Lower lobe of right lung (tissue), 2 donors: Measurements from ENCODE around the gene GRIA1. TPM values are rescaled to one million over a fixed set of nuclear protein-coding genes. Genes with fewer than 3 reads are reported as not detected.

Experiments
- ATAC-seq, 2 donors: fragments of 200-7000 bp; cut with Tn5 transposase; one replicate each; pipeline ENCODE4 v1.9.1; 2020 to 2022; ENCODE audit warnings: mild to moderate bottlenecking in 2 of 2, moderate library complexity in 2 of 2
- DNase-seq: peaks from one replicate; pipeline ENCODE4 v3.0.0-alpha.2; 2020
- H3K27ac ChIP-seq: fragments of 200-600 bp; one replicate; pipeline ENCODE4 v1.8.0; 2022
- H3K27me3 ChIP-seq: fragments of 200-600 bp; one replicate; pipeline ENCODE4 v1.8.0; 2022; ENCODE audit warnings: low read depth
- H3K36me3 ChIP-seq: fragments of 200-600 bp; one replicate; pipeline ENCODE4 v1.8.0; 2022; ENCODE audit warnings: mild to moderate bottlenecking
- H3K4me1 ChIP-seq: fragments of 200-600 bp; one replicate; pipeline ENCODE4 v1.8.0; 2022
- H3K4me3 ChIP-seq: fragments of 200-600 bp; one replicate; pipeline ENCODE4 v1.8.0; 2022; ENCODE audit warnings: mild to moderate bottlenecking
- H3K9me3 ChIP-seq: fragments of 200-600 bp; one replicate; pipeline ENCODE4 v1.8.0; 2022
- CTCF ChIP-seq: fragments of 200-600 bp; IDR thresholded peaks from one replicate; pipeline ENCODE4 v1.8.0; 2022; ENCODE audit warnings: antibody characterized with exemption, mild to moderate bottlenecking
- intact Hi-C: fragments of 100-400 bp; cut with DNase I; formaldehyde crosslinking; loops from one replicate; pipeline ENCODE4 v1.11.0; 2022
- total RNA-seq: library from RNA; stranded (reverse); fragmentation: NEBNext Ultra II Directional; extraction: Animal tissue kit (Norgen Biotek cat#: 25700); gene quantifications from one replicate; pipeline ENCODE4 v1.2.1, GENCODE V29; 2021
- donor health status: DM: no; HTN: yes; CAD: no; lungs with severe emphysema.

GRIA1 gene
- total RNA-seq, 1 donor from 2014 or later = 10.3 TPM

- ATAC-seq = no peak
- no peaks in the 10 kb centered on the region for H3K9me3 ChIP-seq
- no peaks in the 10 kb centered on the region for H3K27me3 ChIP-seq
- intact Hi-C loops = no loop called here
- DNase-seq = no peak
- TF ChIP-seq CTCF = no peak
- no peaks in the 10 kb centered on the region for H3K36me3 ChIP-seq
- H3K4me1 ChIP-seq = peaks cover 16% of the 10 kb centered on the region
- no peak overlapping the region for H3K4me3 ChIP-seq
- no peak overlapping the region for H3K27ac ChIP-seq
Measured at GRCh38 chr5:153630546-153630945, 140.1 kb downstream of the GRIA1 start.

GRCh38 chr5:153632748-153633290, 142.3 kb downstream of the GRIA1 start:
- no peak for DNase-seq
- Histone ChIP-seq H3K27ac (no peak overlapping the region), H3K4me1 (peaks cover 16% of the 10 kb centered on the region), H3K9me3 (no peaks in the 10 kb centered on the region), H3K4me3 (no peak overlapping the region), H3K27me3 (no peaks in the 10 kb centered on the region), H3K36me3 (no peaks in the 10 kb centered on the region)
- no peak for TF ChIP-seq CTCF
- intact Hi-C loops = no loop called here
- ATAC-seq = no peak

- H3K36me3 ChIP-seq = no peaks in the 10 kb centered on the region
- no peaks in the 10 kb centered on the region for H3K27me3 ChIP-seq
- intact Hi-C loops = no loop called here
- H3K27ac ChIP-seq = no peak overlapping the region
- no peaks in the 10 kb centered on the region for H3K9me3 ChIP-seq
- H3K4me1 ChIP-seq = no peaks in the 10 kb centered on the region
- no peak for TF ChIP-seq CTCF
- no peak overlapping the region for H3K4me3 ChIP-seq
- ATAC-seq = no peak
- DNase-seq = no peak
Measured at GRCh38 chr5:153636670-153637451, 146.4 kb downstream of the GRIA1 start.

GRCh38 chr5:153640293-153640692, 149.8 kb downstream of the GRIA1 start:
- H3K27me3 ChIP-seq = no peaks in the 10 kb centered on the region
- no peaks in the 10 kb centered on the region for H3K4me1 ChIP-seq
- no peak overlapping the region for H3K27ac ChIP-seq
- DNase-seq = no peak
- intact Hi-C loops = no loop called here
- no peaks in the 10 kb centered on the region for H3K36me3 ChIP-seq
- no peaks in the 10 kb centered on the region for H3K9me3 ChIP-seq
- ATAC-seq = no peak
- no peak overlapping the region for H3K4me3 ChIP-seq
- no peak for TF ChIP-seq CTCF

GRCh38 chr5:153641183-153641688, 150.8 kb downstream of the GRIA1 start:
- no peak overlapping the region for H3K27ac ChIP-seq
- no peak for DNase-seq
- H3K27me3 ChIP-seq = no peaks in the 10 kb centered on the region
- no peaks in the 10 kb centered on the region for H3K4me1 ChIP-seq
- intact Hi-C loops = no loop called here
- no peak overlapping the region for H3K4me3 ChIP-seq
- no peak for TF ChIP-seq CTCF
- ATAC-seq = peak; percentile 16 to 29
- no peaks in the 10 kb centered on the region for H3K36me3 ChIP-seq
- H3K9me3 ChIP-seq = no peaks in the 10 kb centered on the region
